Placental pericyte (primary cell): Measurements from ENCODE around the gene ACAP3. TPM values are rescaled to one million over a fixed set of nuclear protein-coding genes. Genes with fewer than 3 reads are reported as not detected.

Experiments used
- small RNA-seq: library from RNA; depleted of rRNA; stranded (forward); fragments of <200 nt; gene quantifications from one replicate; pipeline ENCODE3, GENCODE V24; 2012; ENCODE audit warnings: low replicate concordance
- total RNA-seq: library from RNA; depleted of rRNA; stranded (reverse); fragments of >200 nt; gene quantifications from 2 replicates; pipeline ENCODE4 v1.2.3, GENCODE V29; 2012

ACAP3 gene, protein sequence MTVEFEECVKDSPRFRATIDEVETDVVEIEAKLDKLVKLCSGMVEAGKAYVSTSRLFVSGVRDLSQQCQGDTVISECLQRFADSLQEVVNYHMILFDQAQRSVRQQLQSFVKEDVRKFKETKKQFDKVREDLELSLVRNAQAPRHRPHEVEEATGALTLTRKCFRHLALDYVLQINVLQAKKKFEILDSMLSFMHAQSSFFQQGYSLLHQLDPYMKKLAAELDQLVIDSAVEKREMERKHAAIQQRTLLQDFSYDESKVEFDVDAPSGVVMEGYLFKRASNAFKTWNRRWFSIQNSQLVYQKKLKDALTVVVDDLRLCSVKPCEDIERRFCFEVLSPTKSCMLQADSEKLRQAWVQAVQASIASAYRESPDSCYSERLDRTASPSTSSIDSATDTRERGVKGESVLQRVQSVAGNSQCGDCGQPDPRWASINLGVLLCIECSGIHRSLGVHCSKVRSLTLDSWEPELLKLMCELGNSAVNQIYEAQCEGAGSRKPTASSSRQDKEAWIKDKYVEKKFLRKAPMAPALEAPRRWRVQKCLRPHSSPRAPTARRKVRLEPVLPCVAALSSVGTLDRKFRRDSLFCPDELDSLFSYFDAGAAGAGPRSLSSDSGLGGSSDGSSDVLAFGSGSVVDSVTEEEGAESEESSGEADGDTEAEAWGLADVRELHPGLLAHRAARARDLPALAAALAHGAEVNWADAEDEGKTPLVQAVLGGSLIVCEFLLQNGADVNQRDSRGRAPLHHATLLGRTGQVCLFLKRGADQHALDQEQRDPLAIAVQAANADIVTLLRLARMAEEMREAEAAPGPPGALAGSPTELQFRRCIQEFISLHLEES
- total RNA-seq, result 37.2 and 53.4 TPM in 2 replicates

DNA sequence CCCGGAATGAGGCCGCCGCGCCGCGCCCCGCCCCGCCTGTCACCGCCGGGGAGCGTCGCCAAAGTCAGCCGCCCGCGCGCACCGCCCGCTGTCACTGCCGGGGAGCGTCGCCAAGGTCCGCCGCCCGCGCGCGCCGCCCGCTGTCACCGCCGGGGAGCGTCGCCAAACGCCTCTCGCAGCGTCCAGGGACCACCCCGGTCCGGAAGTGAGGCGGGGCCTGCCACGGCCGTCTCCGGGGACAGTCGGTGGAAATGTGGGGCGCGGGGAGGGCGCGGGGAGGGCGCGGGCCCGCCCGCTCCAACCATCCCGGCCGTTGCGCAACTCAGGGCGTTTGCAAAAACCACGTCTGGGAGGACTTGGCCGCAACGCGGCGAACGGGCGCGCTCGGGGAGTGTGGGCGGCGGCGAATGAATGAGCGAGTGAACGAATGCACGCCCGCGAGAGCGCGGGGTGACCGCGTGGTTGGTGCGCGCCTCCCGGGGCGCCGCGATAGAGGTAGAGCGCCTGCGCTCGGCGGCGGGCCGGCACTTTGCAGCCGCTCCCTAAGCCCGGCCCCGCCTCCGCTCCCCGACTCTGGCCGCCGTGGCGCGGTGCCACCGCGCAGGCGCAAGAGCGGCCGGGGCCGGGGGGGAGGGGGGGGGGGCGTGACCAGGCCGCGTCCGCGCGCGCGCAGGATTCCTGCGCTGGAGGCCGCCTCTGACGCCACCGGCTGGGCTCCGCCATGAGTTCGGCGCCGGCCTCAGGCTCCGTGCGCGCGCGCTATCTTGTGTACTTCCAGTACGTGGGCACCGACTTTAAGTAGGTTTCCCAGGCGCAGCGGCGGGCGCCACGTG lies at the start of gene ACAP3, which contains the start of gene PUSL1:
Gene ACAP3 (minus strand): TSS at position 8 of the 833 bp plus-strand sequence. CDS start 115 bp downstream, outside the sequence.
Gene PUSL1 (plus strand): TSS at position 675 of the 833 bp plus-strand sequence. CDS start 47 bp downstream, at position 722.

DNA sequence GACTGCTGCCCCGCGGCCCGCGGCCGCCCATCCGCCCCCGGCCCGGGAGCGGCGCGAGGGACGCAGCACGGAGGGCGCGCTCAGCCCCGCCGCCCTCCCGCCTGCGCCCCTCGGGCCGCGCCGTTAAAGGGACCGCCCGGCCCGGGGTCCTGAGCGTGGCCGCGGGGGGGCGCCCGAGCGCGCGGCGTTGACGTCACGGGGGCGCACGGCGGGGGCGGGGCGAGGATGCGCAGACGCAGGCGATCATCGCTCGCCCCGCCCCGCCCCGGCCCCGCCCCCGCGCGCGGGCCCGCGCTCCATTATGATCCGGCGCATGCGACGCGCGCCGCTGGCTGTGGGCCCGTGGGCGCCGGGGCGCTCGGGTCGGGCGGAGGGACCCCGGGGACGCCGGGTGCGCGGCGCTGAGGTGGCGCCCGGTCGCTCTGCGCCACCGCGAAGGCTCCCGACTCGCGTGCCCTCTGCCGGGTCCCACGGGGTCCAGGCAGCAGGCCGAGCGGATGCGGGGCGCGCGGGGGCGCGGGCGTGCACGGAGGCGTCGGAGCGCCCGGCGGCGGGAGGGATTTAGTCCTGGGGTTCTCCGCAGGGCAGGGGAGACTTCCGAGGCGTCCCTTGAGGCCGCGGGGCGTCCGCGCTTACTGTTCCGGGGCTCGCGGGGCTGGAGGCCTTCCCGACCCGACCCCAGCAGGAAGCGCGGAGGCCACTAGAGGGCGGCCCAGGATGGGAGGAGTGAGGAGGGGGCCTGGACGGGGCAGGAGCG lies 41.7 kb upstream of the ACAP3 start, which contains the start of gene DVL1:
Gene DVL1 (minus strand): TSS at position 163 of the 757 bp plus-strand sequence. CDS start 353 bp downstream, outside the sequence.

GRCh38 chr1:1331068-1331965 lies 23.6 kb upstream of the ACAP3 start, which contains the start of gene TAS1R3:
TSS of gene TAS1R3 (plus strand) at chr1:1331280. CDS start at chr1:1331346, 66 bp downstream.

GRCh38 chr1:1324524-1325287 lies 17.0 kb upstream of the ACAP3 start, which contains the start of the genes CPTP and INTS11:
TSS of gene CPTP (plus strand) at chr1:1324802. CDS start at chr1:1326911, 2,109 bp downstream.
TSS of gene INTS11 (minus strand) at chr1:1324660. CDS start at chr1:1324608, 52 bp downstream.

GRCh38 chr1:1273512-1274298 lies 34.0 kb downstream of the ACAP3 start, which contains the start of gene UBE2J2:
TSS of gene UBE2J2 (minus strand) at chr1:1273854. CDS start at chr1:1267992, 5,862 bp downstream.

GRCh38 chr1:1246577-1247340 lies 61.0 kb downstream of the ACAP3 start, which contains the start of gene C1QTNF12:
TSS of gene C1QTNF12 (minus strand) at chr1:1246722. CDS start at chr1:1246690, 32 bp downstream.

Small RNA genes lying within 50 kb of the gene (small RNA-seq; reads per million reads assigned to genes)
- not detected for gene MIR6726

Other genes starting within 250 kb of the ACAP3 start
- not detected in 2 replicates for gene RNF223, start 233.6 kb downstream of the ACAP3 start, total RNA-seq
- gene C1orf159, start 191.8 kb downstream of the ACAP3 start, total RNA-seq, result 9.0 and 24.8 TPM in 2 replicates
- not detected in 2 replicates for gene TTLL10, start 134.1 kb downstream of the ACAP3 start, total RNA-seq
- gene TNFRSF18, start 101.3 kb downstream of the ACAP3 start, total RNA-seq, result not detected in 2 replicates
- gene TNFRSF4, start 93.8 kb downstream of the ACAP3 start, total RNA-seq, result not detected in 2 replicates
- 104 and 223 TPM in 2 replicates for gene SDF4, start 75.9 kb downstream of the ACAP3 start, total RNA-seq
- 34.4 and 38.5 TPM in 2 replicates for gene B3GALT6, start 75.7 kb downstream of the ACAP3 start, total RNA-seq
- gene C1QTNF12, start 61.2 kb downstream of the ACAP3 start, total RNA-seq, result 0.44 and 1.3 TPM in 2 replicates
- gene UBE2J2, start 34.1 kb downstream of the ACAP3 start, total RNA-seq, result 50.1 and 62.3 TPM in 2 replicates
- gene SCNN1D, start 27.5 kb downstream of the ACAP3 start, total RNA-seq, result 0.57 and 1.3 TPM in 2 replicates
- gene PUSL1, start 667 bp upstream of the ACAP3 start, total RNA-seq, result 23.0 and 37.4 TPM in 2 replicates
- 83.8 and 94.6 TPM in 2 replicates for gene INTS11, start 16.7 kb upstream of the ACAP3 start, total RNA-seq
- gene CPTP, start 16.9 kb upstream of the ACAP3 start, total RNA-seq, result 20.8 and 28.1 TPM in 2 replicates
- 0.14 and 1.3 TPM in 2 replicates for gene TAS1R3, start 23.4 kb upstream of the ACAP3 start, total RNA-seq
- 56.5 and 159 TPM in 2 replicates for gene DVL1, start 41.5 kb upstream of the ACAP3 start, total RNA-seq
- 342 and 367 TPM in 2 replicates for gene MXRA8, start 50.6 kb upstream of the ACAP3 start, total RNA-seq
- 78.1 and 134 TPM in 2 replicates for gene AURKAIP1, start 67.3 kb upstream of the ACAP3 start, total RNA-seq
- 96.1 and 129 TPM in 2 replicates for gene CCNL2, start 91.4 kb upstream of the ACAP3 start, total RNA-seq
- 51.9 and 91.8 TPM in 2 replicates for gene MRPL20, start 99.4 kb upstream of the ACAP3 start, total RNA-seq
- under 0.01 and 0.14 TPM in 2 replicates for gene ANKRD65, start 113.3 kb upstream of the ACAP3 start, total RNA-seq
- 5.9 and 7.9 TPM in 2 replicates for gene VWA1, start 127.8 kb upstream of the ACAP3 start, total RNA-seq
- gene ATAD3C, start 141.8 kb upstream of the ACAP3 start, total RNA-seq, result under 0.01 TPM in 1 of 2 replicates, not detected in the other
- 26.9 and 34.1 TPM in 2 replicates for gene ATAD3B, start 163.8 kb upstream of the ACAP3 start, total RNA-seq
- 47.1 and 78.2 TPM in 2 replicates for gene ATAD3A, start 204.2 kb upstream of the ACAP3 start, total RNA-seq
- gene TMEM240, start 232.7 kb upstream of the ACAP3 start, total RNA-seq, result 4.4 and 4.8 TPM in 2 replicates